Neutrophil (primary cell): Measurements from ENCODE around the gene SCMH1.

ENCODE experiments used
- H3K27ac ChIP-seq: fragments of 200-600 bp; sonication (generic); 2 replicates; pipeline ENCODE4 v1.5.1; 2016; ENCODE audit warnings: mild to moderate bottlenecking, moderate library complexity
- H3K27me3 ChIP-seq: fragments of 200-600 bp; sonication (generic); 2 replicates; pipeline ENCODE4 v1.6.0; 2016; ENCODE audit warnings: mild to moderate bottlenecking
- H3K36me3 ChIP-seq: fragments of 200-600 bp; sonication (generic); 2 replicates; pipeline ENCODE4 v1.5.1; 2017
- H3K4me1 ChIP-seq, 2 experiments: fragments of 200-600 bp in 1 of 2; sonication (generic) in 1 of 2; 1 replicate in 1 of 2; 2 replicates in 1 of 2; pipeline versions ENCODE4 v1.5.1 to v1.6.1; 2013 to 2016; ENCODE audit warnings: low read depth in 1 of 2, low read length in 1 of 2, mild to moderate bottlenecking in 1 of 2, moderate library complexity in 1 of 2; ENCODE audit not compliant: control insufficient read depth in 1 of 2, insufficient read depth in 1 of 2
- H3K4me3 ChIP-seq, 2 experiments: fragments of 200-600 bp in 1 of 2; sonication (generic) in 1 of 2; 1 replicate in 1 of 2; 2 replicates in 1 of 2; pipeline ENCODE4 v1.5.1; 2013 to 2016; ENCODE audit warnings: low read depth in 1 of 2, low read length in 1 of 2, mild to moderate bottlenecking in 1 of 2, moderate library complexity in 1 of 2
- H3K9me3 ChIP-seq: fragments of 200-600 bp; sonication (generic); 2 replicates; pipeline ENCODE4 v1.5.1; 2016
- TF ChIP-seq, protein P1 (sequence below): fragments of 200-600 bp; sonication (generic); IDR thresholded peaks from 2 replicates; pipeline ENCODE4 v1.5.1; 2016; ENCODE audit warnings: antibody characterized with exemption

SCMH1 gene

DNA sequence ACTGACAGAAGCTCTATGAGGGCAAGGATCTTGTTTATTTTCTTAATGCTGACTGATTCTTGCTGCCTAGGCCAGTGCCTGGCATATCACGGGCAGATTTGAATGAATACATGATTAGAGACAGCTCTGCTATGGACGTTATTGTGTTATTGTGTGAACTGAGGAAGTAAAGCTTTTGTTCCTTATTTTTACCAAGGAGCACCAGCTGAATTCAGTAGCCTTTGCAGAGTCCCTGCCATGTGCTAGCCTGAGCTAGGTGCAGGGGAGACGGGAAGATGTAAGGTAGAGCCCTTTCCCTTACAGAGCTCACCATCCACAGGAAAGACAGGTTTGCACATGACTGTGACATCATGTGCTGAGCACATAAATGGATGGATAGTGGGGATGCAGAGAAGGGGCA, 36.0 kb upstream of the SCMH1 start:
- Histone ChIP-seq H3K4me1 (peaks cover 29 to 36% of the 10 kb centered on the region in 2 experiments), H3K36me3 (no peaks in the 10 kb centered on the region), H3K4me3 (no peak overlapping the region), H3K9me3 (no peaks in the 10 kb centered on the region), H3K27me3 (peaks cover 6% of the 10 kb centered on the region), H3K27ac (peak overlapping the region; percentile 1)
- TF ChIP-seq, protein P1, sequence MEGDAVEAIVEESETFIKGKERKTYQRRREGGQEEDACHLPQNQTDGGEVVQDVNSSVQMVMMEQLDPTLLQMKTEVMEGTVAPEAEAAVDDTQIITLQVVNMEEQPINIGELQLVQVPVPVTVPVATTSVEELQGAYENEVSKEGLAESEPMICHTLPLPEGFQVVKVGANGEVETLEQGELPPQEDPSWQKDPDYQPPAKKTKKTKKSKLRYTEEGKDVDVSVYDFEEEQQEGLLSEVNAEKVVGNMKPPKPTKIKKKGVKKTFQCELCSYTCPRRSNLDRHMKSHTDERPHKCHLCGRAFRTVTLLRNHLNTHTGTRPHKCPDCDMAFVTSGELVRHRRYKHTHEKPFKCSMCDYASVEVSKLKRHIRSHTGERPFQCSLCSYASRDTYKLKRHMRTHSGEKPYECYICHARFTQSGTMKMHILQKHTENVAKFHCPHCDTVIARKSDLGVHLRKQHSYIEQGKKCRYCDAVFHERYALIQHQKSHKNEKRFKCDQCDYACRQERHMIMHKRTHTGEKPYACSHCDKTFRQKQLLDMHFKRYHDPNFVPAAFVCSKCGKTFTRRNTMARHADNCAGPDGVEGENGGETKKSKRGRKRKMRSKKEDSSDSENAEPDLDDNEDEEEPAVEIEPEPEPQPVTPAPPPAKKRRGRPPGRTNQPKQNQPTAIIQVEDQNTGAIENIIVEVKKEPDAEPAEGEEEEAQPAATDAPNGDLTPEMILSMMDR = no peak

DNA sequence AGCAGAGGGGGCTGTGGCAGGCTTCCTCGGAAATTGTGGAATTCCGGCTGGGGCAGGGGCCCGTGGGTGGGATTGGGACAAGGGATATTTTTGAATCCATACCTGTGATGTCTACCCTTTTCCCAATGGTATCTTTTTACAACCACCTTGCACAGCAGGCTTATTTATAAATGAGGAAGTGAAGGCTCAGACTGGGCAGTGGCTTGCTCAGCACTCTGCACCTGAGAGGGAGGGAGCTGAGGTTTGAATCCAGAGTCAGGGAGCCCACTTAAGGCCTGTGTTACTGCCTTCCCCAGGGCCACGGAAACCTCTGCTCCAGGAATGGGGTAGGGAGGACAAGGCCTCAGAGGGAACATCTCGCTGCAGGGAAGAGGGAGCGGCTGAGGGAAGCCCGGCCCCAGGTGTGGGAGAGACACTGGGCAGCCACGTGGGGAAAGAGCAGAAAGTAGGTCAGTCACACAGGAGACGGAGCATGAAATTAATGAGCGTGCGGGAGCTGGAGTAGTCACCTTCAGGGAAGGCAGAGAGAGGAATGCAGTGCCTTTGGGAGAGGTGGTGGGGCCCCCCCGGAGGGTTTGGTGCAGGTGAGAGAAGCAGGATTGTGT, 35.4 kb upstream of the SCMH1 start:
- peaks cover 29 to 36% of the 10 kb centered on the region in 2 experiments for H3K4me1 ChIP-seq

DNA sequence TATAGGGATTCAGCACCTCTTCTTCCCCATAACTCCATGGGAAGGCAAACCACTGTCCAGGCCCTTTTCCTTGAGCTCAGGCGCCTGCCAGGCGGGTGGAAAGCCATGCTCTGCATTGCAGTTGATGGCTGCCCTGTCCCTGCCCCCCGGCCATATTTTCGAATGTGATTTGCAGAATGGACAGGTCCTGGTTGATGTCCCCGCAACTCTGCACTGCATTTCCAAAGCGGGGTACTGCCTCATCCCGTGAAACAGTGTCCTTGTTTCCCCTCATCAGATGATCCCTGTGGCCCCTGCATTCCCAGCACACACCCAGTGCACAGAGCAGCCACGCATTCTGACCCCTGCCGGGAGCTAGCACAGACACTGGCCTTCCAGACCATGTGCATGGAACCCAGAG, 33.7 kb upstream of the SCMH1 start:
- no peak overlapping the region for H3K27ac ChIP-seq
- peaks cover 29 to 36% of the 10 kb centered on the region in 2 experiments for H3K4me1 ChIP-seq
- no peaks in the 10 kb centered on the region for H3K9me3 ChIP-seq
- H3K4me3 ChIP-seq = no peak overlapping the region
- no peaks in the 10 kb centered on the region for H3K27me3 ChIP-seq
- TF ChIP-seq, protein P1 = no peak
- no peaks in the 10 kb centered on the region for H3K36me3 ChIP-seq

More for the DNA sequence above, 35.4 kb upstream of the SCMH1 start:
- Histone ChIP-seq H3K36me3 (no peaks in the 10 kb centered on the region), H3K27me3 (peaks cover under 1% of the 10 kb centered on the region), H3K27ac (no peak overlapping the region), H3K4me3 (no peak overlapping the region), H3K9me3 (no peaks in the 10 kb centered on the region)
- TF ChIP-seq, protein P1 = no peak

DNA sequence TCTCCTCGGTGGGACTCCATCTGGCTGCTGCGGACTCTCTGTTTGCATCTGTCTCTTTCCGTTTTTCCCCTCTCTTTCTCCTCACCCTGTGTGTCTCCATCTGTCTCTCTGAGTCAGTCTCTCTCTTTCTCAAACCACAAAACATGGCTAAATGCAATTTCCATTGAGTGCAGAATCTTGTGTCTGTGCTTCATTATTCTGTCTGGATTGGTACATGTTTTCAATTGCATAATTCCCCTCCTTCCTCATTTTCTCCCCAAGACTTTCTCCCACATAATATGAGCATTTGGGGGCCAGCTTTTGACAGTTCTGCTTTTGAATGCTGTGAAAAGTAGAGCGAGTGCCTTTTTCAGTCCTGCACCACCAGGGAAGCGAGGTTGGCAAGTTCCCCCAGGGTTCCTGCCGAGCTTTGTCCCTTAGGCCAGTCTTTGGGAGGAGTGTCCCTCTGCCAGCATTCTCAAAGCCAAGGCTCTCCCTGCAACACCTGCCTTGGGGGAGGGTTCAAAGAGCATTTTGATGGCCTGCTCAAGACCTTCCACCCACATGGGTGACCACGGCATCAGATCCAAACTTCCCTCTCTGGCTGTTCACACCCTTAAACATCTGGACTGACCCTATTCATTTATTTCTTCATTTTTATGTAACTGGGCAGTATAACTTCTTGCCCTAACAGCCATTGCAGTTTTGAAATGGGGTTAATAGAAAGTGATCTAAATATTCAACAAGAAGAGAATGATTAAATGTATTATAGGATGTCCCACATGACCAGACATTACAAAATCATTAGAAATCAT, 32.8 kb upstream of the SCMH1 start:
- no peak overlapping the region for H3K4me3 ChIP-seq
- H3K9me3 ChIP-seq = no peaks in the 10 kb centered on the region
- peak overlapping the region; percentile 62 for H3K27ac ChIP-seq
- TF ChIP-seq, protein P1 = no peak
- H3K4me1 ChIP-seq = peaks cover 29 to 36% of the 10 kb centered on the region in 2 experiments
- no peaks in the 10 kb centered on the region for H3K27me3 ChIP-seq
- H3K36me3 ChIP-seq = no peaks in the 10 kb centered on the region

- no peaks in the 10 kb centered on the region for H3K36me3 ChIP-seq
- no peaks in the 10 kb centered on the region for H3K9me3 ChIP-seq
- no peak overlapping the region for H3K4me3 ChIP-seq
- no peaks in the 10 kb centered on the region for H3K27me3 ChIP-seq
- H3K27ac ChIP-seq = no peak overlapping the region
- TF ChIP-seq, protein P1 = no peak
- peaks cover 22 to 33% of the 10 kb centered on the region in 2 experiments for H3K4me1 ChIP-seq
These were observed 30.5 kb upstream of the SCMH1 start for GRCh38 chr1:41272601-41273000.
